Activated CD4-positive, alpha-beta T cell treated with anti-CD3 and anti-CD28 coated beads, Interleukin-2, amount 10 ng/mL, durations not matched to agents 7 days and 5 days (primary cell): ENCODE results near the gene ATP12A. TPM values are rescaled to one million over a fixed set of nuclear protein-coding genes. Genes with fewer than 3 reads are reported as not detected.
"Not testable (repeated sequence)": the region's sequence is repeated elsewhere in the genome, so short reads cannot be mapped to it uniquely, and the experiment has no call there.

Experiments
- CTCF ChIA-PET: fragments of 350-600 bp; sonication (Branson Sonifier 250); formaldehyde crosslinking; loops from one replicate; lab custom pipeline; 2021; ENCODE audit warnings: antibody characterized with exemption; lab: Charles Lee
- POLR2A ChIA-PET: fragments of 350-600 bp; sonication (Branson Sonifier 250); formaldehyde crosslinking; loops from one replicate; lab custom pipeline; 2021; ENCODE audit warnings: antibody characterized with exemption; lab: Charles Lee
- DNase-seq: peaks from one replicate; pipeline ENCODE4 v3.0.0-alpha.2; 2020
- H3K27ac Mint-ChIP-seq: one replicate; pipeline ENCODE4 v1.8.0; 2021; ENCODE audit warnings: mild to moderate bottlenecking, moderate library complexity, mixed read lengths
- H3K27me3 Mint-ChIP-seq: one replicate; pipeline ENCODE4 v1.8.0; 2021; ENCODE audit warnings: mixed read lengths
- H3K36me3 Mint-ChIP-seq: one replicate; pipeline ENCODE4 v1.8.0; 2021; ENCODE audit warnings: low read depth, mixed read lengths
- H3K4me1 Mint-ChIP-seq: one replicate; pipeline ENCODE4 v1.8.0; 2021; ENCODE audit warnings: mixed read lengths
- H3K4me3 Mint-ChIP-seq: one replicate; pipeline ENCODE4 v1.8.0; 2021; ENCODE audit warnings: mild to moderate bottlenecking, moderate library complexity, mixed read lengths
- H3K9me3 Mint-ChIP-seq: one replicate; pipeline ENCODE4 v1.8.0; 2021; ENCODE audit warnings: mixed read lengths
- total RNA-seq, 2 experiments: library from RNA; stranded (reverse); gene quantifications; one replicate each; pipeline ENCODE4 v1.2.3, GENCODE V29; 2021

The ATP12A gene
- total RNA-seq, 2 experiments from 2014 or later: 0.27 TPM

- DNase-seq: no peak
- POLR2A ChIA-PET: no interaction called here
Measured at GRCh38 chr13:24725379-24725778, 45.2 kb downstream of the ATP12A start.

GRCh38 chr13:24727731-24728601 lies 47.8 kb downstream of the ATP12A start:
- peaks cover 13% of the 10 kb centered on the region for H3K27me3 Mint-ChIP-seq
- H3K4me1 Mint-ChIP-seq: peaks cover 13% of the 10 kb centered on the region

More at GRCh38 chr13:24725379-24725778, 45.2 kb downstream of the ATP12A start:
- CTCF ChIA-PET: interaction anchor here (1.3 to 3.6 kb wide), 3 partner anchors 11 to 40 kb away, joined by 4 to 16 read pairs (median 14); no protein-coding TSS in a partner anchor
- H3K36me3 Mint-ChIP-seq: no peaks in the 10 kb centered on the region
- H3K27ac Mint-ChIP-seq: no peak overlapping the region
- H3K4me3 Mint-ChIP-seq: no peak overlapping the region
- peaks cover 9% of the 10 kb centered on the region for H3K27me3 Mint-ChIP-seq
- H3K9me3 Mint-ChIP-seq: no peaks in the 10 kb centered on the region
- peaks cover 13% of the 10 kb centered on the region for H3K4me1 Mint-ChIP-seq

GRCh38 chr13:24730873-24731567 lies 50.8 kb downstream of the ATP12A start:
- H3K27ac Mint-ChIP-seq: not testable (repeated sequence)

More at GRCh38 chr13:24727731-24728601, 47.8 kb downstream of the ATP12A start:
- Mint-ChIP-seq H3K36me3 (no peaks in the 10 kb centered on the region), H3K9me3 (no peaks in the 10 kb centered on the region), H3K27ac (no peak overlapping the region), H3K4me3 (no peak overlapping the region)
- ChIA-PET CTCF (interaction anchor here (0.6 to 3.6 kb wide), 19 partner anchors 13 to 463 kb away, joined by 3 to 14 read pairs (median 4); no protein-coding TSS in a partner anchor), POLR2A (no interaction called here)
- peak; percentile 81 for DNase-seq

DNA sequence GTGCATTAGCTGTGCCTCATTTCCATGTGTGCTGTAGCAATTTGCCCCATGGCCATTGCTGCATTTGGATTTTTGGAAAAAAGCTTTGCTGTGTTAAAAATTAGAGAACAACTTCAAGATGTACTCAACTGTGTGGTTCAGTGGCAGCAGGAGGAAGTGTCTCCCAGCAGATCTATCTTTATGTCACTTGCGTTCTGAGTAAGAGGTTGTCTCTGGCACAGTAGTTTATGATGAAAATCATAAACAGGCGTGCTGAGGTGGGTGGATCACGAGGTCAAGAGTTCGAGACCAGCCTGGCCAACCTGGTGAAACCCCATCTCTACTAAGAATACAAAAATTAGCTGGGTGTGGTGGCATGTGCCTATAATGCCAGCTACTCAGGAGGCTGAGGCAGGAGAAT lies 54.7 kb downstream of the ATP12A start:
- POLR2A ChIA-PET: no interaction called here
- no peaks in the 10 kb centered on the region for H3K36me3 Mint-ChIP-seq
- H3K4me1 Mint-ChIP-seq: no peaks in the 10 kb centered on the region
- no peak overlapping the region for H3K27ac Mint-ChIP-seq
- H3K9me3 Mint-ChIP-seq: no peaks in the 10 kb centered on the region
- no peak for DNase-seq
- no peak overlapping the region for H3K4me3 Mint-ChIP-seq
- CTCF ChIA-PET: no interaction called here
- peaks cover 8% of the 10 kb centered on the region for H3K27me3 Mint-ChIP-seq

More at GRCh38 chr13:24730873-24731567, 50.8 kb downstream of the ATP12A start:
- H3K36me3 Mint-ChIP-seq, H3K9me3 Mint-ChIP-seq, POLR2A ChIA-PET, H3K4me1 Mint-ChIP-seq, DNase-seq, H3K4me3 Mint-ChIP-seq, CTCF ChIA-PET, H3K27me3 Mint-ChIP-seq: not testable (repeated sequence)

GRCh38 chr13:24737042-24737441 lies 56.8 kb downstream of the ATP12A start:
- no peak for DNase-seq
- Mint-ChIP-seq H3K27me3 (no peaks in the 10 kb centered on the region), H3K4me1 (no peaks in the 10 kb centered on the region), H3K4me3 (no peak overlapping the region), H3K27ac (no peak overlapping the region), H3K9me3 (no peaks in the 10 kb centered on the region), H3K36me3 (no peaks in the 10 kb centered on the region)
- POLR2A ChIA-PET: no interaction called here
- CTCF ChIA-PET: interaction anchor here (0.7 kb wide), 1 partner anchor 282 kb away, joined by 4 read pairs; no protein-coding TSS in a partner anchor

DNA sequence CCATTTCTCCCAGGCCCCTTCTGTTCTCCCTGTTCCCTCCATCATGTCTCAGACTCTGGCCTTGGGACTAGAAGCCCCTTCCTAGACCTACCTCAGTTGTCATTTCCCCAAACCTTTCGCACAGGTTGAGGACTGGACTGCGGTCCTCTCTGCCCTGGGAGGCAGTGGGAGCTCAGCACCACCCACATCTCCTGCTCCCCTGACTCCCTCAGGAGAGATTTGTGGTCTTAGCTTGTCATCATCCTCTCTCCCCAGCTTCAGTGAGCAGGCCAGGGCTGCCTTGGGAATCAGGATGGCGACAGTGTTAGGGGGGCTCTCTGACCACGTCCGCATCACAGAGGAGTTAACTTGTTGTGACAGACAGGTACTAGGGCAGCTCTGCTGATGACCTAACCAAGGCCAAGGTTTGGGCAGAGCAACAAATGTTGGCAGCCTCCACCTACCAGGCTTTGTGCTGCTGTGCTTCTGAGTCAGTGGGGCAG lies 58.2 kb downstream of the ATP12A start:
- no peaks in the 10 kb centered on the region for H3K4me1 Mint-ChIP-seq
- peaks cover 7% of the 10 kb centered on the region for H3K27me3 Mint-ChIP-seq
- ChIA-PET CTCF (interaction anchor here (0.7 kb wide), 1 partner anchor 51 kb away, joined by 3 read pairs; no protein-coding TSS in a partner anchor), POLR2A (no interaction called here)
- H3K9me3 Mint-ChIP-seq: no peaks in the 10 kb centered on the region
- no peak for DNase-seq
- H3K36me3 Mint-ChIP-seq: no peaks in the 10 kb centered on the region
- H3K4me3 Mint-ChIP-seq: no peak overlapping the region
- H3K27ac Mint-ChIP-seq: no peak overlapping the region

DNA sequence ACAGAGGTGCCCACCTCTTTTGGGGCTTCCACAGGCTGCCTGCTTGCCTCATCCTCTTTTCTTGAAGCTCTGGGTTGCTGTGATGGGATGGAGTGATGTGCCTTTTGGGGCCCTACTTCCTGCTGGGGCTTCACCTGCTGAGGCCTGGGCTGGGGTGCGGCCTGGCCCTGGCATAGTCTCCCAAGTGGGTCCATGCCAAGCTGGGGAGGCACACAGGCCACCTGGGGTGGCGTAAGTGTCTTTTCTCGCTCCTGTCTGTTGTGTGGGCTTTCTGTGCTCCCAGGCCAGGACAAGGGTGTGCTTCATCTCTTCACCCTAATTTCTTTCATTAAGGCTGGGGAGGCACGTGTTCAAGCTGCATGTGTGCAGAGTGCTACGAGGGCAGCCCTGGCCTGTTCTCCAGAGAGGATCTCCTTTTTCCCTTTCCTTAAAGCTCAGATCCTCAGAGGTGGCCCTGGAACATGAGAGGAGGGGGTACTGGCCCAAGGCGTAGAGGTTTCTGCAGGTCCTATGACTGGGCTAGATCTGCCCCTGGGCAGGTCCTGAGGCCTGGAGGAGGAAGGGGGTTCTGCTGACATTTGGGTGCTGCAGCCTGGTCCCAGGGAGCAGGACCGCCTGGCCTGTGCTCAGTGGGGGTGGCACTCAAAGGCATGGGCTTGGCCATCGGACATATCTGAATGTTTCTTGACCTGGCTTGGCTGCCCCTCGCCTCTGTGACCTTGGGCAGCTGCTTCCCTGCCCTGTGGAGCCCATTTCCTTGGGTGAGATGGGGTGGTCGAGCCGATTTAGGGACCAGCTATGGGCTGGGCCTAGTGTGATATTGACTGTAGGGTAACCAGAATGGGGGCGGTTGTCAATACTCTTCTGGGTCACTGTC lies 60.0 kb downstream of the ATP12A start:
- Mint-ChIP-seq H3K27me3 (peaks cover 24% of the 10 kb centered on the region), H3K4me1 (no peaks in the 10 kb centered on the region), H3K36me3 (no peaks in the 10 kb centered on the region), H3K9me3 (no peaks in the 10 kb centered on the region), H3K27ac (no peak overlapping the region), H3K4me3 (no peak overlapping the region)
- no peak for DNase-seq
- ChIA-PET CTCF (interaction anchor here (0.6 to 1.5 kb wide), 3 partner anchors 31 to 1345 kb away, joined by 3 to 5 read pairs (median 3); no protein-coding TSS in a partner anchor), POLR2A (no interaction called here)

GRCh38 chr13:24741016-24741662 lies 60.9 kb downstream of the ATP12A start:
- H3K27ac Mint-ChIP-seq: no peak overlapping the region
- POLR2A ChIA-PET: no interaction called here
- peaks cover 28% of the 10 kb centered on the region for H3K27me3 Mint-ChIP-seq
- DNase-seq: no peak
- H3K4me3 Mint-ChIP-seq: no peak overlapping the region
- CTCF ChIA-PET: interaction anchor here (1.3 to 1.5 kb wide), 2 partner anchors 49 to 228 kb away, joined by 3 to 4 read pairs; no protein-coding TSS in a partner anchor
- H3K36me3 Mint-ChIP-seq: no peaks in the 10 kb centered on the region
- peaks cover under 1% of the 10 kb centered on the region for H3K4me1 Mint-ChIP-seq
- no peaks in the 10 kb centered on the region for H3K9me3 Mint-ChIP-seq

GRCh38 chr13:24741791-24742190 lies 61.6 kb downstream of the ATP12A start:
- DNase-seq: no peak
- no peaks in the 10 kb centered on the region for H3K9me3 Mint-ChIP-seq
- ChIA-PET POLR2A (no interaction called here), CTCF (interaction anchor here (1.3 to 1.8 kb wide), 2 partner anchors 14 to 227 kb away, joined by 4 to 5 read pairs; no protein-coding TSS in a partner anchor)
- H3K27me3 Mint-ChIP-seq: peaks cover 34% of the 10 kb centered on the region
- no peak overlapping the region for H3K4me3 Mint-ChIP-seq
- no peak overlapping the region for H3K27ac Mint-ChIP-seq
- H3K36me3 Mint-ChIP-seq: no peaks in the 10 kb centered on the region
- H3K4me1 Mint-ChIP-seq: peaks cover 3% of the 10 kb centered on the region

DNA sequence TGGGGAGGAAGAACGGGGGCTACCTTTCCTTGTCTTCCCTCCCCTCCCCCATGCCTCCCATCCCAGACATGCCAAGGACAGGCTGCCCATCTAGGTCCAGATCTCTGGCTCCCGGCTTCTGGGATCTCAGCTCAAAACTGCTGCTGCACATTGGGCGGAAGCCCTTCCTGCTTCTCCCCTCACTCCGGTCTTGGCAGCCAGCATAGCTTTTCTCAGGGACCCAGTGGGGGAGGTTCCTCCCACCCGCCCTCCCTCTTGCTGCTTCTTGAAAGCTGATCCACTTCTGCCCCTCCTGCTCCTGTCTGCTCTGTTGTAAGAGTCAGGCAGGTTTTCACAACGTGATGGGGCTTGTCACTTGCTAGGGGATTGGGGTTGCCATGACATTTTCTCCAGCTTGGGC lies 62.1 kb downstream of the ATP12A start:
- H3K27me3 Mint-ChIP-seq: peaks cover 39% of the 10 kb centered on the region
- H3K4me1 Mint-ChIP-seq: peaks cover 6% of the 10 kb centered on the region
- no peak for DNase-seq
- no peak overlapping the region for H3K27ac Mint-ChIP-seq
- CTCF ChIA-PET: interaction anchor here (0.6 to 1.8 kb wide), 3 partner anchors 15 to 227 kb away, joined by 3 to 5 read pairs (median 4); no protein-coding TSS in a partner anchor
- no peaks in the 10 kb centered on the region for H3K36me3 Mint-ChIP-seq
- no peaks in the 10 kb centered on the region for H3K9me3 Mint-ChIP-seq
- no peak overlapping the region for H3K4me3 Mint-ChIP-seq
- POLR2A ChIA-PET: no interaction called here

DNA sequence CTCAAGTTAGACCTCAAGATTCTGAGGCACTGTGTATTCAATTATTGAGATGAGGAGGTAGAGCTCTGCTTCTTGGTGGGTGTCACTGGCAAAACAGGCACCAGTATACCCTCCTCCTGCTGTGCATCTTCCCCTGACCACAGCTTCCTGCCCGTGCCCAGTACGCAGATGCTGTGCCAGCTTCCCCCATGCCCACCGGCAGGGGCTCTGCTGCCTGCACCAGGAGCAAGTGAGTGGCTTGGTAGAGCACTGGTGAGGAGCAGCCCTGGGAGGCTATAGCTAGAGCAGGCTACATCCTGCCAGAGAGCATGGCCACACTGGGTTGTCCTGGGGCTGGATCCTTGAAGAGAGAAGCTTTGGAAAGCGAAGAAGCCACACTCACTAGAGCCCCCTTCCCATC lies 62.8 kb downstream of the ATP12A start:
- Mint-ChIP-seq H3K36me3 (no peaks in the 10 kb centered on the region), H3K27me3 (peaks cover 44% of the 10 kb centered on the region), H3K9me3 (no peaks in the 10 kb centered on the region), H3K27ac (no peak overlapping the region), H3K4me3 (no peak overlapping the region), H3K4me1 (peaks cover 11% of the 10 kb centered on the region)
- DNase-seq: no peak
- CTCF ChIA-PET: interaction anchor here (0.6 to 1.8 kb wide), 2 partner anchors 15 to 29 kb away, joined by 3 to 5 read pairs; no protein-coding TSS in a partner anchor
- POLR2A ChIA-PET: no interaction called here
